ENCODE data around the gene DAPK1. TPM values are rescaled to one million over a fixed set of nuclear protein-coding genes. Genes with fewer than 3 reads are reported as not detected.

The DAPK1 gene
- polyA plus RNA-seq, 6 donors from 2014 or later, result 0.13 to 0.79 (median 0.32) TPM; not detected in 1

DNA sequence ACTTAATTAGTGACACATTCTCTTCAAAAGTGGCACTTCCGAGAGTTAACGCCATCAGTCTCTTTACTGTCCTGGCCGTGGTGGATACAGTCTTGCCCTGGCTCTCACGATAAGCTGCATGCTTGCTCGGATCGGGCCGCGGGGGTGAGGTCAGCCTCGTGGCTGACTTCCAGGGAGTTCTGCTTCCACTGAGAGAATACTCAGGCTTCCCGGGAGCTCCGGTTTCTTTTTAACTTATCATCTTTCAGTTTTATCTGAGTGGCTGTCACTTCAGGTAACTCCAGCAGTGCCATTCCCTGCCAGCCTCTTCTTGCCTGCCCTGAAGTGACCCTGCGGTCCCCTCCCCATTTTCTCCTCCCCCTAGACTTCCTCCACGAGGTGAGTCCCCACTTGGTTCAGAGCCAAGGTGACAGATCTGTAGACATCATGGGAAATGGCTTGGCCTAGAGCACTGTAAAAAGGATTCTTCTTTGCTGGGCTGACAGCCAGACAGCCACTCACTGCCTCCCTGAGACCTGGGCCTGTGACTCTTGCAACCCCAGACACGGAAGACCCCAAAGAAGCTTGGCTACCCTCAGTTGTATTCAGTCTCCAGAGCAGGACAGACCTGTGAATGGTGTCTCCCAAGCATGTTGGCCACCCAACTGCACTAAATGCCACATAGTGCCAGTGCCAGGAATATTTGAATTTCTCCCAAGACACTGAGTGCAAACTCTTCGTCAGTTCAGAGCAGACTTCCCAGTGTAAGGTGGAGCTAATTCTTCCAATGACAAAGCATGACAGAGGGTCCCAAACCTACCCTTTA, 95.1 kb downstream of the DAPK1 start:
- no peak overlapping the region for H3K4me3 Mint-ChIP-seq
- H3K4me1 Mint-ChIP-seq, result no peaks in the 10 kb centered on the region
- H3K9me3 Mint-ChIP-seq, result peaks cover 0 to 4% (median 2%) of the 10 kb centered on the region in 7 donors
- ATAC-seq (ENCODE audit: low read depth in 2 of 2), result no peak
- H3K36me3 Mint-ChIP-seq, result no peaks in the 10 kb centered on the region
- H3K27ac Mint-ChIP-seq, result no peak overlapping the region
- DNase-seq, result no peak
- H3K27me3 Mint-ChIP-seq, result peaks cover 0 to 7% (median 0%) of the 10 kb centered on the region in 3 donors

GRCh38 chr9:87593359-87593980, 95.8 kb downstream of the DAPK1 start:
- no peaks in the 10 kb centered on the region for H3K4me1 Mint-ChIP-seq
- peaks cover 0 to 4% (median 2%) of the 10 kb centered on the region in 7 donors for H3K9me3 Mint-ChIP-seq
- no peak overlapping the region for H3K27ac Mint-ChIP-seq
- DNase-seq (no peak), ATAC-seq (ENCODE audit: low read depth in 2 of 2) (no peak)
- peaks cover 0 to 11% (median 0%) of the 10 kb centered on the region in 3 donors for H3K27me3 Mint-ChIP-seq
- H3K36me3 Mint-ChIP-seq, result no peaks in the 10 kb centered on the region
- H3K4me3 Mint-ChIP-seq, result no peak overlapping the region

DNA sequence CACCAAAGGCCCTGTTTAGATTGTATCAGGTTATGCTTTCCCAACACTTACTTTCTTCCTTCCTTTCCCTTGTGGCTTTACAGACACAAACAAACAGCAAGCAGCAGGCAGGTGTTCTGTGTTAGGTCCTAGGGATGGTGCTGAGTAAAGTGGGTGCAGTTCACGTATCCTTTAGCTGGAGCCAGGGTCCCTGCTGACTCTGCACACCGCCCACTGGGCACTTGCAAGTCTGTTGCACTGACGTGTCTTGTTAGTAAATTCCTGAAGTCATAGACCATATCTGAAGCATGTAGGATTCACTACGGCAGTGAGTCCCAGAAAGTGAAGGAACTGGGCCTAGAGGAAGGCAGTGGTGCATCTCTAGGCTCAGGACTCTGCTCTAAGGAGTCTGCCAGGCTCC, 96.5 kb downstream of the DAPK1 start:
- Mint-ChIP-seq H3K27me3 (peaks cover 0 to 11% (median 0%) of the 10 kb centered on the region in 3 donors), H3K4me1 (no peaks in the 10 kb centered on the region), H3K27ac (no peak overlapping the region), H3K4me3 (no peak overlapping the region), H3K36me3 (no peaks in the 10 kb centered on the region), H3K9me3 (peaks cover 0 to 4% (median 2%) of the 10 kb centered on the region in 7 donors)
- ATAC-seq (ENCODE audit: low read depth in 2 of 2), result no peak
- no peak for DNase-seq

DNA sequence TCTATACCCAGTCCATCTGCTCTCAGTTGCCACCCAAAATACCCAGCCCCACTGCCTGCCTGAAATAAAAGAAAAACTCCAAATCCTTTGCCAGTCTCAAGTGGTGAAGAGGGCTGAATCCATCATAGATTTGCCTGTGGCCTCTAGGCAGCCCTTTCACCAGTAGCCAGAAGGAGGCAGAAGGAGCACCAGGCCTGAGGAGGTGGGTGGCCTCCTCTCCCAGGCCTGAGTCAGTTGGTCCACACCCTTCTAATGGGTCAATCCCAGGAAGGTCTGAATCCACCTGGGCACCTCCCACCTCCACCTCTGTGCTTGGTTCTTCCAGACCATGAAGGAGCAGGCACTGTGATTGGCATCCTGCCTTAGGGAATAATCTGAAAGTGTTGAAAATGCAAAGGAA, 97.0 kb downstream of the DAPK1 start:
- Mint-ChIP-seq H3K27me3 (peaks cover 0 to 11% (median 0%) of the 10 kb centered on the region in 3 donors), H3K27ac (peak overlapping the region in 1 of 6 donors; percentile 67), H3K4me3 (no peak overlapping the region), H3K4me1 (no peaks in the 10 kb centered on the region), H3K36me3 (no peaks in the 10 kb centered on the region), H3K9me3 (peaks cover 0 to 4% (median 2%) of the 10 kb centered on the region in 7 donors)
- no peak for DNase-seq
- ATAC-seq (ENCODE audit: low read depth in 2 of 2), result no peak

GRCh38 chr9:87595610-87596009, 97.9 kb downstream of the DAPK1 start:
- no peaks in the 10 kb centered on the region for H3K36me3 Mint-ChIP-seq
- H3K27ac Mint-ChIP-seq, result no peak overlapping the region
- H3K27me3 Mint-ChIP-seq, result peaks cover 0 to 11% (median 0%) of the 10 kb centered on the region in 3 donors
- peaks cover 0 to 4% (median 2%) of the 10 kb centered on the region in 7 donors for H3K9me3 Mint-ChIP-seq
- no peaks in the 10 kb centered on the region for H3K4me1 Mint-ChIP-seq
- ATAC-seq (ENCODE audit: low read depth in 2 of 2) (no peak), DNase-seq (no peak)
- H3K4me3 Mint-ChIP-seq, result no peak overlapping the region

DNA sequence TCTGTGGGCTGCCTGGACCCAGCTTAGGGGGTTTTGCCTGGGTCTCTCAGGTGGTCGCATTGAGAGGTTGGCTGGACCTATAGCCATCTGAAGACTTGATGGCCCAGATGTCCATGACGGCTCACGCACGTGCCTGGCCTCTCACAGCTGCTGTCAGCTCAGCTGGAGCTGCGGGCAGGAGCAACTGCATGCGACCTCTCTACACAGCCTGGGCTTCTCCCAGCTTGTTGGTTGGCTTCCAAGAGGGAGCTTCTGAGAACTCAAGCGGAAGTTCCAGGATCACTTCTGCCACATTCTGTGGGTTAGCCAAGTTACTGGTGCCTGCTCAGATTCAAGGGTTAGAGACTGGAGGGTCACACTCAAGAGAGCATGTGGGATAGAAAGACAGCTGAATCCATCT, 99.2 kb downstream of the DAPK1 start:
- H3K4me3 Mint-ChIP-seq, result no peak overlapping the region
- no peaks in the 10 kb centered on the region for H3K4me1 Mint-ChIP-seq
- H3K27me3 Mint-ChIP-seq, result peaks cover 0 to 11% (median 0%) of the 10 kb centered on the region in 3 donors
- no peaks in the 10 kb centered on the region for H3K36me3 Mint-ChIP-seq
- ATAC-seq (ENCODE audit: low read depth in 2 of 2), result no peak
- H3K9me3 Mint-ChIP-seq, result peaks cover 0 to 4% (median 2%) of the 10 kb centered on the region in 7 donors
- H3K27ac Mint-ChIP-seq, result no peak overlapping the region
- DNase-seq, result no peak

GRCh38 chr9:87597710-87598443, 100.2 kb downstream of the DAPK1 start:
- Mint-ChIP-seq H3K4me1 (no peaks in the 10 kb centered on the region), H3K27me3 (peaks cover 0 to 11% (median 0%) of the 10 kb centered on the region in 3 donors), H3K9me3 (peaks cover 0 to 4% (median 2%) of the 10 kb centered on the region in 7 donors), H3K4me3 (peak overlapping the region in 1 of 8 donors; percentile 48), H3K36me3 (no peaks in the 10 kb centered on the region), H3K27ac (peak overlapping the region in 2 of 6 donors; percentile 10 to 12)
- ATAC-seq (ENCODE audit: low read depth in 2 of 2), result no peak
- DNase-seq, result no peak

DNA sequence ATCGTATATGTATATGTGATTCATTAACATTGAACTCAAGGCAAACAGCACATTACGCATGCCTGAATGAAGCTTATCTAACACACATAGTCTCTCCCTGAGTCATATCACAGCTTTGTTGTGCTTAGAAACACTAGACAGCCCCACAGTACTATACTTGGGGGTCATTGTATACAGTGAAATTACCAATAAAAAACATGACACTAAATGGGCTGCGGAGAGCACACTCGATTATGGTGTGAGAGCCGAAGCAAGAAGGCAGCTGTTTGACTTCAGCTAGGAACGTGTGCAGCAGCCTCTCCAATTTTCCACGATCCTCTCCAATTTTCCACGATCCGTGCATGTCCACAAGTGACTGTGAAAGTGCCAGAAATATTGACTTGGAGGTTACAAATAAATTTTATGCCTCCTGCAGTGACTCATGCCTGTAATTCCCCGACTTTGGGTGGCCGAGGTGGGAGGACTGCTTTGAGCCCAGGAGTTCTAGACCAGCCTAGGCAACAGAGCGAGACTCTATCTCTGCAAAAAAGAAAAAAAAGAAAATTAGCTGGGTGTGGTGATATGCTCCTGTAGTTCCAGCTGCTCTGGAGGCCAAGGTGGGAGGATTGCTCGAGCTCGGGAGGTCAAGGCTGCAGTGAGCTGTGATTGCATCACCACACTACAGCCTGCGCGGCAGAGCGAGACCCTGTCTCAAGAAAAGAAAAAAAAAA, 102.4 kb downstream of the DAPK1 start:
- H3K4me3 Mint-ChIP-seq, result no peak overlapping the region
- ATAC-seq (ENCODE audit: low read depth in 2 of 2), result no peak
- DNase-seq, result no peak
- H3K4me1 Mint-ChIP-seq, result no peaks in the 10 kb centered on the region
- peaks cover 0 to 22% (median 1%) of the 10 kb centered on the region in 3 donors for H3K27me3 Mint-ChIP-seq
- H3K27ac Mint-ChIP-seq, result no peak overlapping the region
- peaks cover 0 to 4% (median 2%) of the 10 kb centered on the region in 7 donors for H3K9me3 Mint-ChIP-seq
- no peaks in the 10 kb centered on the region for H3K36me3 Mint-ChIP-seq

GRCh38 chr9:87601176-87601575, 103.5 kb downstream of the DAPK1 start:
- Mint-ChIP-seq H3K27ac (no peak overlapping the region), H3K27me3 (peaks cover 5 to 27% (median 8%) of the 10 kb centered on the region in 3 donors), H3K9me3 (peaks cover 0 to 3% (median 0%) of the 10 kb centered on the region in 7 donors), H3K4me3 (no peak overlapping the region), H3K36me3 (no peaks in the 10 kb centered on the region), H3K4me1 (no peaks in the 10 kb centered on the region)
- ATAC-seq (ENCODE audit: low read depth in 2 of 2) (no peak), DNase-seq (no peak)

GRCh38 chr9:87601595-87601994, 103.9 kb downstream of the DAPK1 start:
- Mint-ChIP-seq H3K27ac (no peak overlapping the region), H3K27me3 (peaks cover 5 to 29% (median 8%) of the 10 kb centered on the region in 3 donors), H3K4me3 (no peak overlapping the region), H3K9me3 (peaks cover 0 to 5% (median 0%) of the 10 kb centered on the region in 7 donors), H3K4me1 (no peaks in the 10 kb centered on the region), H3K36me3 (no peaks in the 10 kb centered on the region)
- ATAC-seq (ENCODE audit: low read depth in 2 of 2) (no peak), DNase-seq (no peak)

- peaks cover 3 to 10% (median 6%) of the 10 kb centered on the region in 7 donors for H3K9me3 Mint-ChIP-seq
- no peak overlapping the region for H3K4me3 Mint-ChIP-seq
- no peaks in the 10 kb centered on the region for H3K36me3 Mint-ChIP-seq
- peaks cover 0 to 2% (median 0%) of the 10 kb centered on the region in 3 donors for H3K4me1 Mint-ChIP-seq
- DNase-seq (no peak), ATAC-seq (ENCODE audit: low read depth in 2 of 2) (no peak)
- H3K27me3 Mint-ChIP-seq, result peaks cover 5 to 27% (median 8%) of the 10 kb centered on the region in 3 donors
- no peak overlapping the region for H3K27ac Mint-ChIP-seq
These were observed 105.4 kb downstream of the DAPK1 start for GRCh38 chr9:87602933-87603643.

GRCh38 chr9:87603854-87604490, 106.3 kb downstream of the DAPK1 start:
- H3K36me3 Mint-ChIP-seq, result no peaks in the 10 kb centered on the region
- H3K27me3 Mint-ChIP-seq, result peaks cover 6 to 26% (median 8%) of the 10 kb centered on the region in 3 donors
- peaks cover 4 to 10% (median 8%) of the 10 kb centered on the region in 7 donors for H3K9me3 Mint-ChIP-seq
- no peak for DNase-seq
- H3K4me1 Mint-ChIP-seq, result peaks cover 0 to 2% (median 0%) of the 10 kb centered on the region in 3 donors
- no peak overlapping the region for H3K27ac Mint-ChIP-seq
- no peak for ATAC-seq (ENCODE audit: low read depth in 2 of 2)
- no peak overlapping the region for H3K4me3 Mint-ChIP-seq
